A549 (cell line): ENCODE data around the gene CFAP119. TPM values are rescaled to one million over a fixed set of nuclear protein-coding genes. Genes with fewer than 3 reads are reported as not detected.

Experiments
- ATAC-seq, 2 experiments: fragments of 200-7000 bp in 1 of 2; fragments of >200 bp in 1 of 2; cut with Nextera tagmentation in 1 of 2; cut with Tn5 transposase in 1 of 2; 3 replicates each; pipeline versions ENCODE4 v1.8.0 to v1.9.1; 2018 to 2020; ENCODE audit warnings: mild to moderate bottlenecking in 1 of 2, moderate library complexity in 1 of 2
- CTCF ChIA-PET: fragments of 300-600 bp; sonication (Branson Sonifier 250); formaldehyde crosslinking; extraction: SDS; loops from one replicate; lab custom pipeline; 2021; ENCODE audit warnings: antibody characterized with exemption, inconsistent platforms; lab: Yijun Ruan, JAX
- POLR2A ChIA-PET: fragments of 350-600 bp; formaldehyde crosslinking; extraction: SDS; loops from one replicate; lab custom pipeline; 2021; ENCODE audit warnings: antibody characterized with exemption, inconsistent platforms; lab: Yijun Ruan, JAX
- DNase-seq, 2 experiments: peaks; one replicate each; pipeline versions ENCODE4 v3.0.0 to v3.0.0-alpha.2; 2011 to 2016; ENCODE audit warnings: low read depth in 1 of 2, low spot score in 1 of 2
- FAIRE-seq: peaks from 2 replicates; lab custom pipeline; 2011; peaks lifted over from hg19 to GRCh38; lab: Jason Lieb, UNC
- H3K27ac ChIP-seq, 2 experiments: fragments of >200 bp; sonication (Bioruptor Twin); formaldehyde crosslinking; 3 replicates each; pipeline ENCODE4 v1.5.1; 2016 to 2017
- H3K4me1 ChIP-seq: fragments of >200 bp; sonication (Bioruptor Twin); formaldehyde crosslinking; 3 replicates; pipeline ENCODE4 v1.6.1; 2016
- H3K4me2 ChIP-seq: fragments of >200 bp; sonication (Bioruptor Twin); formaldehyde crosslinking; 3 replicates; pipeline ENCODE4 v1.6.1; 2016
- H3K4me3 ChIP-seq: fragments of >200 bp; sonication (Bioruptor Twin); formaldehyde crosslinking; 3 replicates; pipeline ENCODE4 v1.5.1; 2016
- H3K9me3 ChIP-seq: fragments of >200 bp; sonication (Bioruptor Twin); formaldehyde crosslinking; 3 replicates; pipeline ENCODE4 v1.6.1; 2016
- CEBPB ChIP-seq, 2 experiments: fragments of >200 bp in 1 of 2; sonication (Bioruptor Twin) in 1 of 2; formaldehyde crosslinking in 1 of 2; IDR thresholded peaks; 2 replicates each; pipeline ENCODE4 v1.6.1; 2012 to 2016
- CHD2 ChIP-seq: fragments of 150-350 bp; IDR thresholded peaks from 2 replicates; pipeline ENCODE4 v1.6.1; 2014; ENCODE audit warnings: low read length; ENCODE audit not compliant: partially characterized antibody
- CHD4 ChIP-seq: fragments of 200-600 bp; sonication (generic); IDR thresholded peaks from 2 replicates; pipeline ENCODE4 v1.6.1; 2016; ENCODE audit warnings: antibody characterized with exemption, mild to moderate bottlenecking, borderline replicate concordance
- E2F6 ChIP-seq: IDR thresholded peaks from 2 replicates; pipeline ENCODE4 v1.6.1; 2012; ENCODE audit warnings: low read depth, borderline replicate concordance
- EHF ChIP-seq: fragments of 250-450 bp; sonication (Bioruptor Pico); IDR thresholded peaks from 2 replicates; pipeline ENCODE4 v1.5.0; 2020; ENCODE audit warnings: mild to moderate bottlenecking
- EHMT2 ChIP-seq: fragments of 200-600 bp; sonication (generic); IDR thresholded peaks from 2 replicates; pipeline ENCODE4 v1.6.1; 2016; ENCODE audit warnings: antibody characterized with exemption, low read depth, mild to moderate bottlenecking, moderate library complexity
- ESRRA ChIP-seq: fragments of 150-350 bp; IDR thresholded peaks from 2 replicates; pipeline ENCODE4 v1.6.1; 2014; ENCODE audit warnings: mild to moderate bottlenecking, low read length, borderline replicate concordance
- FOSB ChIP-seq: fragments of 250-450 bp; sonication (Bioruptor Pico); IDR thresholded peaks from 2 replicates; pipeline ENCODE4 v1.5.0; 2020; ENCODE audit warnings: mild to moderate bottlenecking, moderate library complexity
- FOSL2 ChIP-seq, 2 experiments: fragments of 450-650 bp in 1 of 2; fragments of >200 bp in 1 of 2; sonication (Bioruptor Twin) in 1 of 2; formaldehyde crosslinking; IDR thresholded peaks; 2 replicates each; pipeline versions ENCODE4 v1.5.0 to v1.6.1; 2016 to 2020; ENCODE audit warnings: mild to moderate bottlenecking in 1 of 2, moderate library complexity in 1 of 2
- GATA3 ChIP-seq: IDR thresholded peaks from 2 replicates; pipeline ENCODE4 v1.6.1; 2012; ENCODE audit warnings: borderline replicate concordance
- HMGXB4 ChIP-seq: fragments of 250-450 bp; sonication (Bioruptor Pico); IDR thresholded peaks from 2 replicates; pipeline ENCODE4 v1.5.0; 2021; ENCODE audit warnings: mild to moderate bottlenecking, moderate library complexity, borderline replicate concordance
- MYC ChIP-seq: IDR thresholded peaks from 2 replicates; pipeline ENCODE4 v1.6.1; 2012; ENCODE audit warnings: mild to moderate bottlenecking, inconsistent platforms, low read length, improper control_type of control experiment, borderline replicate concordance
- NFE2L2 ChIP-seq: fragments of 150-350 bp; conservative IDR thresholded peaks from 2 replicates; pipeline ENCODE4 v1.6.1; 2014; ENCODE audit warnings: low read length
- PHF8 ChIP-seq: fragments of 200-600 bp; sonication (generic); IDR thresholded peaks from 2 replicates; pipeline ENCODE4 v1.6.1; 2016; ENCODE audit warnings: low read depth, mild to moderate bottlenecking, antibody characterized with exemption, moderate library complexity, borderline replicate concordance
- POLR2A ChIP-seq: IDR thresholded peaks from 2 replicates; pipeline ENCODE4 v1.6.1; 2012; ENCODE audit warnings: mild to moderate bottlenecking, low read length
- POLR2AphosphoS2 ChIP-seq: conservative IDR thresholded peaks from 2 replicates; pipeline ENCODE4 v1.6.1; 2012; ENCODE audit warnings: low read length, improper control_type of control experiment, inconsistent platforms
- RAD21 ChIP-seq, 2 experiments: fragments of >200 bp in 1 of 2; sonication (Bioruptor Twin) in 1 of 2; formaldehyde crosslinking in 1 of 2; IDR thresholded peaks in 1 of 2; conservative IDR thresholded peaks in 1 of 2; 2 replicates in 1 of 2; 3 replicates in 1 of 2; pipeline ENCODE4 v1.6.1; 2012 to 2018; ENCODE audit warnings: inconsistent platforms in 1 of 2
- RCOR1 ChIP-seq: fragments of 150-350 bp; IDR thresholded peaks from 2 replicates; pipeline ENCODE4 v1.6.1; 2014; ENCODE audit warnings: antibody characterized with exemption, low read length, low read depth
- TP53 ChIP-seq: fragments of 250-450 bp; sonication (Bioruptor Pico); IDR thresholded peaks from 2 replicates; pipeline ENCODE4 v1.5.0; 2021; ENCODE audit warnings: mild to moderate bottlenecking, moderate library complexity
- ZC3H11A ChIP-seq: fragments of 450-650 bp; IDR thresholded peaks from 2 replicates; pipeline ENCODE4 v1.6.1; 2014; ENCODE audit warnings: antibody characterized with exemption, mild to moderate bottlenecking
- ZFP36 ChIP-seq: fragments of 450-650 bp; IDR thresholded peaks from 2 replicates; pipeline ENCODE4 v1.6.1; 2014; ENCODE audit warnings: borderline replicate concordance; ENCODE audit not compliant: partially characterized antibody
- ZNF302 ChIP-seq: fragments of 250-450 bp; sonication (Bioruptor Pico); IDR thresholded peaks from 2 replicates; pipeline ENCODE4 v1.9.0; 2021; ENCODE audit warnings: inconsistent platforms, mild to moderate bottlenecking, moderate library complexity
- ZSCAN20 ChIP-seq: fragments of 250-450 bp; sonication (Bioruptor Pico); IDR thresholded peaks from 2 replicates; pipeline ENCODE4 v1.8.0; 2022; ENCODE audit warnings: mild to moderate bottlenecking, moderate library complexity
- WGBS: methylation state at CpG from one replicate; pipeline ENCODE4 v1.1.6; 2017; ENCODE audit errors: missing lambda C conversion rate; 5-methylcytosine and 5-hydroxymethylcytosine counted together
- polyA plus RNA-seq, 4 experiments: library from polyadenylated mRNA; depleted of rRNA in 3 of 4; stranded (reverse); fragments of >200 nt; fragmentation: RNase III in 1 of 4; extraction: RNeasy Plus Mini Kit Qiagen cat#74134 plus additional on column Dnase treatment in 1 of 4; gene quantifications; 2 replicates in 3 of 4; 3 replicates in 1 of 4; pipeline ENCODE4 v1.2.3, GENCODE V29; 2011 to 2017
- TF ChIP-seq, protein P1 (sequence below): IDR thresholded peaks from 2 replicates; pipeline ENCODE4 v1.6.1; 2012

Gene CFAP119
- polyA plus RNA-seq, 2 of the 4 experiments (the other 2 are of a cell fraction), result 4.5 to 9.5 TPM

- Histone ChIP-seq H3K4me3 (peak overlapping the region; percentile 45), H3K4me1 (peaks cover 13% of the 10 kb centered on the region)
- CTCF ChIA-PET, result interaction anchor here (1.3 to 1.6 kb wide), 3 partner anchors 9 to 67 kb away, joined by 4 to 6 read pairs (median 5); no protein-coding TSS in a partner anchor
- TF ChIP-seq E2F6 (no peak), ZC3H11A (no peak), ZNF302 (CRISPR knock-in tag) (no peak), CHD2 (no peak), RCOR1 (no peak), TP53 (no peak), ESRRA (no peak), GATA3 (no peak), RAD21 (conservative IDR thresholded peaks at IDR 0.05 in 1 of 2, IDR thresholded peaks at IDR 0.05 in 1 of 2) (no peak), POLR2A (no peak), ZFP36 (no peak), EHMT2 (no peak), FOSB (no peak)
- TF ChIP-seq, protein P1, sequence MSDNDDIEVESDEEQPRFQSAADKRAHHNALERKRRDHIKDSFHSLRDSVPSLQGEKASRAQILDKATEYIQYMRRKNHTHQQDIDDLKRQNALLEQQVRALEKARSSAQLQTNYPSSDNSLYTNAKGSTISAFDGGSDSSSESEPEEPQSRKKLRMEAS, result no peak
- TF ChIP-seq, all 56 proteins: peak for 0
- FAIRE-seq (no peak), DNase-seq (no peak), ATAC-seq (peak in 1 of 2 experiments; percentile 4; a peak in 1 of 6 replicates)
- Histone ChIP-seq H3K9me3 (no peaks in the 10 kb centered on the region), H3K4me2 (peak overlapping the region; percentile 83), H3K27ac (peak overlapping the region; percentile 83 to 89)
- POLR2A ChIA-PET, result interaction anchor here (0.6 to 2.3 kb wide), 14 partner anchors 10 to 314 kb away, joined by 3 to 9 read pairs (median 4); partner anchors contain the start of genes CFAP119, RNF40 and SRCAP
- WGBS, result 32% methylated on average over 3 of the region's 3 CpGs
These were observed 14.5 kb downstream of the CFAP119 start for GRCh38 chr16:30747331-30747730.

- CTCF ChIA-PET, result interaction anchor here (1.0 to 1.5 kb wide), 3 partner anchors 8 to 68 kb away, joined by 3 to 6 read pairs (median 4); no protein-coding TSS in a partner anchor
These were observed 15.2 kb downstream of the CFAP119 start for GRCh38 chr16:30746638-30747175.

More at GRCh38 chr16:30746638-30747175, 15.2 kb downstream of the CFAP119 start:
- Histone ChIP-seq H3K27ac (no peak overlapping the region; a peak in 1 of 6 replicates), H3K4me2 (no peak overlapping the region; the same call in 2 of the 3 replicates), H3K4me1 (peaks cover 19% of the 10 kb centered on the region), H3K4me3 (no peak overlapping the region), H3K9me3 (no peaks in the 10 kb centered on the region)
- FAIRE-seq (no peak), ATAC-seq (no peak), DNase-seq (no peak)
- WGBS, result 92% methylated on average over 9 of the region's 9 CpGs
- POLR2A ChIA-PET, result interaction anchor here (0.6 to 2.3 kb wide), 3 partner anchors 16 to 68 kb away, joined by 3 to 9 read pairs (median 3); no protein-coding TSS in a partner anchor
- no peak for TF ChIP-seq HMGXB4 (CRISPR knock-in tag)
- TF ChIP-seq ZSCAN20 (CRISPR knock-in tag), result no peak
- no peak for TF ChIP-seq FOSL2 (IDR thresholded peaks at IDR 0.05)
- no peak for TF ChIP-seq FOSL2 (CRISPR knock-in tag; IDR thresholded peaks at IDR 0.05)
- TF ChIP-seq EHF (CRISPR knock-in tag), result no peak
- no peak for TF ChIP-seq POLR2AphosphoS2
- TF ChIP-seq PHF8, result no peak
- TF ChIP-seq NFE2L2, result no peak
- TF ChIP-seq CEBPB (IDR thresholded peaks at IDR 0.05), result no peak
- no peak for TF ChIP-seq GATA3
- TF ChIP-seq TP53, result no peak
- no peak for TF ChIP-seq CHD4
- TF ChIP-seq MYC, result no peak
- TF ChIP-seq, all 56 proteins: peak for 0
